ENCODE results near the gene SMAD4. TPM values are rescaled to one million over a fixed set of nuclear protein-coding genes. Genes with fewer than 3 reads are reported as not detected.

Gene SMAD4
- total RNA-seq, 1 experiment from 2014 or later: 105 TPM

GRCh38 chr18:51020536-51020935 lies 9.5 kb upstream of the SMAD4 start:
- ATAC-seq: no peak
- H3K4me1 Mint-ChIP-seq: peaks cover 13% of the 10 kb centered on the region
- POLR2A ChIA-PET: interaction anchor here (1.2 kb wide), 1 partner anchor 10 kb away, joined by 3 read pairs; the partner anchor contains the start of gene SMAD4
- peaks cover 6% of the 10 kb centered on the region for H3K36me3 Mint-ChIP-seq
- H3K4me3 Mint-ChIP-seq: no peak overlapping the region
- TF ChIP-seq HMGXB4 (CRISPR knock-in tag; IDR thresholded peaks at IDR 0.05) (no peak), TP53 (CRISPR knock-in tag; IDR thresholded peaks at IDR 0.05) (no peak), CREB1 (CRISPR knock-in tag; IDR thresholded peaks at IDR 0.05) (no peak), PRRX2 (CRISPR knock-in tag; IDR thresholded peaks at IDR 0.05) (no peak), FOXP1 (CRISPR knock-in tag; IDR thresholded peaks at IDR 0.05; ENCODE audit: borderline replicate concordance) (no peak), ZNF512 (CRISPR knock-in tag; IDR thresholded peaks at IDR 0.05; ENCODE audit: borderline replicate concordance) (no peak), ZNF219 (CRISPR knock-in tag; IDR thresholded peaks at IDR 0.05; ENCODE audit: borderline replicate concordance) (no peak), JUN (CRISPR knock-in tag; IDR thresholded peaks at IDR 0.05) (no peak), ELF4 (CRISPR knock-in tag; IDR thresholded peaks at IDR 0.05; ENCODE audit: low read depth) (no peak), MYBL2 (CRISPR knock-in tag; IDR thresholded peaks at IDR 0.05) (no peak), AR (CRISPR knock-in tag; IDR thresholded peaks at IDR 0.05) (no peak), ZNF317 (CRISPR knock-in tag; IDR thresholded peaks at IDR 0.05; ENCODE audit: borderline replicate concordance, low read depth) (no peak), ESRRA (CRISPR knock-in tag; IDR thresholded peaks at IDR 0.05; ENCODE audit: borderline replicate concordance) (no peak), CBFB (CRISPR knock-in tag; IDR thresholded peaks at IDR 0.05; ENCODE audit: low read depth) (no peak), SMAD3 (CRISPR knock-in tag; IDR thresholded peaks at IDR 0.05; ENCODE audit: borderline replicate concordance) (no peak), USF2 (CRISPR knock-in tag; IDR thresholded peaks at IDR 0.05) (no peak), E2F5 (CRISPR knock-in tag; IDR thresholded peaks at IDR 0.05) (no peak)
- TF ChIP-seq, protein P1, sequence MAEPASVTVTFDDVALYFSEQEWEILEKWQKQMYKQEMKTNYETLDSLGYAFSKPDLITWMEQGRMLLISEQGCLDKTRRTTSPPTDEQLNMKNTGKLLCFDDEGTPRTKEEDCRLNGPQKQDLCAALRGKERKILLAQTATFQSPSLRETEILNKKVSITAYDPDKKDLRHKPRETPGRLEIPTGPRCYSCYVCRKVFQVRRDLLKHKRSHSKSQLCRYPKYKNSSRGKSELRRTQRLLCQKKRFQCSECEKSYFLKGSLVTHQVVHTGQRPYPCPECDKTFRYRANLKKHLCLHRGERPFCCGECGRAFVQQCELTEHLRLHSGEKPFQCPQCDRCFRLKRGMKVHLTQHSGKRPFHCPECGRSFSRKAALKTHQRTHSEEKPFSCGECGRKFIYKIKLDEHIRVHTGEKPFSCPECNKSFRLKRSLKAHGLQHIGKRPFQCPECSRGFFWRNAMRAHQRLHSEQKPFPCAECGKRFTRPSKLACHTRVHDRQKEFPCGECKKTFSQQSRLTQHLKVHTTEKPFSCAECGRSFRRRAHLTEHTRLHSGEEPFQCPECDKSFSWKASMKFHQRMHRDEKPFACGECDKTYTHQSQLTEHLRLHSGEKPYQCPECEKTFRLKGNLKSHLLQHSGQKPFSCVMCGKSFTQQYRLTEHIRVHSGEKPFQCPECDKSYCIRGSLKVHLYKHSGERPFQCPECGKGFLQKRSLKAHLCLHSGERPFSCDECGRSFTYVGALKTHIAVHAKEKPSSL (CRISPR knock-in tag; conservative IDR thresholded peaks at IDR 0.05): no peak
- TF ChIP-seq, protein P2, sequence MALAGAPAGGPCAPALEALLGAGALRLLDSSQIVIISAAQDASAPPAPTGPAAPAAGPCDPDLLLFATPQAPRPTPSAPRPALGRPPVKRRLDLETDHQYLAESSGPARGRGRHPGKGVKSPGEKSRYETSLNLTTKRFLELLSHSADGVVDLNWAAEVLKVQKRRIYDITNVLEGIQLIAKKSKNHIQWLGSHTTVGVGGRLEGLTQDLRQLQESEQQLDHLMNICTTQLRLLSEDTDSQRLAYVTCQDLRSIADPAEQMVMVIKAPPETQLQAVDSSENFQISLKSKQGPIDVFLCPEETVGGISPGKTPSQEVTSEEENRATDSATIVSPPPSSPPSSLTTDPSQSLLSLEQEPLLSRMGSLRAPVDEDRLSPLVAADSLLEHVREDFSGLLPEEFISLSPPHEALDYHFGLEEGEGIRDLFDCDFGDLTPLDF (CRISPR knock-in tag; IDR thresholded peaks at IDR 0.05): no peak
- TF ChIP-seq, protein P3, sequence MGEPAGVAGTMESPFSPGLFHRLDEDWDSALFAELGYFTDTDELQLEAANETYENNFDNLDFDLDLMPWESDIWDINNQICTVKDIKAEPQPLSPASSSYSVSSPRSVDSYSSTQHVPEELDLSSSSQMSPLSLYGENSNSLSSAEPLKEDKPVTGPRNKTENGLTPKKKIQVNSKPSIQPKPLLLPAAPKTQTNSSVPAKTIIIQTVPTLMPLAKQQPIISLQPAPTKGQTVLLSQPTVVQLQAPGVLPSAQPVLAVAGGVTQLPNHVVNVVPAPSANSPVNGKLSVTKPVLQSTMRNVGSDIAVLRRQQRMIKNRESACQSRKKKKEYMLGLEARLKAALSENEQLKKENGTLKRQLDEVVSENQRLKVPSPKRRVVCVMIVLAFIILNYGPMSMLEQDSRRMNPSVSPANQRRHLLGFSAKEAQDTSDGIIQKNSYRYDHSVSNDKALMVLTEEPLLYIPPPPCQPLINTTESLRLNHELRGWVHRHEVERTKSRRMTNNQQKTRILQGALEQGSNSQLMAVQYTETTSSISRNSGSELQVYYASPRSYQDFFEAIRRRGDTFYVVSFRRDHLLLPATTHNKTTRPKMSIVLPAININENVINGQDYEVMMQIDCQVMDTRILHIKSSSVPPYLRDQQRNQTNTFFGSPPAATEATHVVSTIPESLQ (CRISPR knock-in tag; IDR thresholded peaks at IDR 0.05): no peak
- H3K9me3 Mint-ChIP-seq: peaks cover 7% of the 10 kb centered on the region
- no peak for DNase-seq (ENCODE audit: low spot score)
- no peaks in the 10 kb centered on the region for H3K27me3 Mint-ChIP-seq (ENCODE audit: low read depth)
- no peak overlapping the region for H3K27ac Mint-ChIP-seq
- CTCF ChIA-PET: no interaction called here

Data from WTC11 (cell line).